DND-41 (cell line): ENCODE results near the gene DDX4.

Source experiments
- EZH2 ChIP-seq: IDR thresholded peaks from 3 replicates; pipeline ENCODE4 v1.6.1; 2012; ENCODE audit warnings: borderline replicate concordance, low read depth, mild to moderate bottlenecking, moderate library complexity, low read length, inconsistent platforms; ENCODE audit not compliant: severe bottlenecking
- TF ChIP-seq, protein P1 (sequence below): IDR thresholded peaks from 2 replicates; pipeline ENCODE4 v1.5.1; 2012; ENCODE audit warnings: borderline replicate concordance, low read length, moderate library complexity, mild to moderate bottlenecking; ENCODE audit not compliant: poor library complexity, severe bottlenecking; ENCODE audit errors: extremely low read depth

DNA sequence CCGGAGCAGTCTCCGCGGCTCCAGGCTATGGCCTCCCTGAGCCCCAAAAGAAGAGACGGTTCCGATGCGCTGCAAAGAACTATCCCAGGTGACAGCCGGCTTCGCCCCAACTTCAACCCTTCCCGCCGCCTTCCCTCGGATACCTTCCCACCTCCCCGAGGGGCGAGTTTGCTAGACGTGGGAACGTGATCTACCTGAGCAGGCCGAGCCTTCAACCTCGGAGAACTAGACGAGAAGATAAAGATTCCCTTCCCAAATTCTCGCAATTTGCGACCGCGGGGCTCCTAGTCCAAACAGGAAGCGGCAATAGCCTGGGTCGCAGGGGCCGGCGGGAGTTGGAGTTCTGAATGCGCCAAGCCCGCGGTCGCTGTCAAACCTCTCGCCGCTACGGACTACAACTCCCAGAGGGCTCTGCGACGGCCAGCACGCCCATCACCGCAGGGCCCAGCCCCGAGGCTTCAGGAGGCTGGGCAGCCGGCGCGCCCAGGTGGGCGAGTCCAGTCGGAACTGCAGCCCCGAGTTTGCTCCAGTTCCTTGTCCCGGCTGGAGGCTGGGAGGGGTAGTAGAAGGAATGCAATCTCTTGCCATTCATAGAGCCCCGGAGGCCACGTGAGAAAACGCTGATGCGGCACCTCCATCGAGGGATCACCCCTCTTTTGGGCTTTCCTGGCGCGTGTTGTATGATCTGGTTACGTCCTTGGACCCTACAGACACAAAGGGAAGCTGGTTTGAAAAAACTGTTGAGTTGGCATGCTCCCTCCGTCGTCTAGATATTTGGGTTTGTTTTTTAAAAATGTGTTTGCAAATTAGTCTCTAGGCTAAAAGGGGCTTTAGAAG lies 25.6 kb upstream of the DDX4 start, which contains the start of gene SLC38A9:
- TF ChIP-seq, protein P1, sequence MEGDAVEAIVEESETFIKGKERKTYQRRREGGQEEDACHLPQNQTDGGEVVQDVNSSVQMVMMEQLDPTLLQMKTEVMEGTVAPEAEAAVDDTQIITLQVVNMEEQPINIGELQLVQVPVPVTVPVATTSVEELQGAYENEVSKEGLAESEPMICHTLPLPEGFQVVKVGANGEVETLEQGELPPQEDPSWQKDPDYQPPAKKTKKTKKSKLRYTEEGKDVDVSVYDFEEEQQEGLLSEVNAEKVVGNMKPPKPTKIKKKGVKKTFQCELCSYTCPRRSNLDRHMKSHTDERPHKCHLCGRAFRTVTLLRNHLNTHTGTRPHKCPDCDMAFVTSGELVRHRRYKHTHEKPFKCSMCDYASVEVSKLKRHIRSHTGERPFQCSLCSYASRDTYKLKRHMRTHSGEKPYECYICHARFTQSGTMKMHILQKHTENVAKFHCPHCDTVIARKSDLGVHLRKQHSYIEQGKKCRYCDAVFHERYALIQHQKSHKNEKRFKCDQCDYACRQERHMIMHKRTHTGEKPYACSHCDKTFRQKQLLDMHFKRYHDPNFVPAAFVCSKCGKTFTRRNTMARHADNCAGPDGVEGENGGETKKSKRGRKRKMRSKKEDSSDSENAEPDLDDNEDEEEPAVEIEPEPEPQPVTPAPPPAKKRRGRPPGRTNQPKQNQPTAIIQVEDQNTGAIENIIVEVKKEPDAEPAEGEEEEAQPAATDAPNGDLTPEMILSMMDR = no peak
- no peak for TF ChIP-seq EZH2
